GM12878 (cell line): ENCODE results near the gene CACNA1S. TPM values are rescaled to one million over a fixed set of nuclear protein-coding genes. Genes with fewer than 3 reads are reported as not detected.

Experiments used
- ATAC-seq: fragments of 200-7000 bp; cut with Tn5 transposase; 3 replicates; pipeline ENCODE4 v1.9.1; 2020; ENCODE audit warnings: mild to moderate bottlenecking, moderate library complexity
- BruUV-seq: library from RNA; stranded (reverse); fragments of 400-500 nt; replicated peaks from 2 replicates; lab custom pipeline; 2021; lab: Mats Ljungman, UMichigan
- CTCF ChIA-PET: fragments of 300-600 bp; sonication (Branson Sonifier 250); formaldehyde crosslinking; extraction: SDS; loops from one replicate; lab custom pipeline; 2021; ENCODE audit warnings: inconsistent platforms; lab: Yijun Ruan, JAX
- POLR2A ChIA-PET: fragments of 350-600 bp; formaldehyde crosslinking; extraction: SDS; loops from one replicate; lab custom pipeline; 2021; ENCODE audit warnings: inconsistent platforms; lab: Charles Lee
- RAD21 ChIA-PET: fragments of 300-600 bp; sonication (Branson Sonifier 250); formaldehyde crosslinking; loops from one replicate; lab custom pipeline; 2023; ENCODE audit warnings: antibody characterized with exemption; ENCODE audit not compliant: unreplicated experiment; lab: Charles Lee
- SMC1A ChIA-PET: fragments of 300-600 bp; sonication (Branson Sonifier 250); formaldehyde crosslinking; loops from one replicate; lab custom pipeline; 2023; ENCODE audit not compliant: unreplicated experiment, uncharacterized antibody; lab: Charles Lee
- DNase-seq: peaks from one replicate; pipeline ENCODE4 v3.0.0-alpha.2; 2011; ENCODE audit warnings: low read depth, low spot score
- FAIRE-seq: peaks from 3 replicates; lab custom pipeline; 2011; peaks lifted over from hg19 to GRCh38; lab: Jason Lieb, UNC
- H2AFZ ChIP-seq: 2 replicates; pipeline ENCODE4 v1.6.0; 2011; ENCODE audit warnings: low read depth, low read length, control low read depth; ENCODE audit not compliant: control insufficient read depth
- H3K27ac ChIP-seq: 2 replicates; pipeline ENCODE4 v1.5.1; 2011; ENCODE audit warnings: control low read depth; ENCODE audit not compliant: control insufficient read depth, insufficient read depth
- H3K27me3 ChIP-seq, 2 experiments: replicated peaks in 1 of 2; 2 replicates each; pipeline versions ENCODE4 v1.6.0 to v1.6.1; 2011; ENCODE audit warnings: low read length in 1 of 2; ENCODE audit not compliant: control insufficient read depth in 2 of 2, insufficient read depth in 2 of 2
- H3K36me3 ChIP-seq, 2 experiments: 2 replicates each; pipeline ENCODE4 v1.5.1; 2011; ENCODE audit warnings: low read length in 1 of 2; ENCODE audit not compliant: control insufficient read depth in 2 of 2, insufficient read depth in 2 of 2
- H3K4me1 ChIP-seq: 2 replicates; pipeline ENCODE4 v1.6.1; 2011; ENCODE audit warnings: mild to moderate bottlenecking, low read length, moderate library complexity, mixed read lengths; ENCODE audit not compliant: control insufficient read depth, insufficient read depth
- H3K4me2 ChIP-seq: 2 replicates; pipeline ENCODE4 v1.6.0; 2011; ENCODE audit warnings: control low read depth; ENCODE audit not compliant: control insufficient read depth, insufficient read depth
- H3K4me3 ChIP-seq: fragments of 200-600 bp; sonication (generic); 2 replicates; pipeline ENCODE4 v1.5.1; 2016
- H3K79me2 ChIP-seq: 2 replicates; pipeline ENCODE4 v1.6.0; 2011; ENCODE audit warnings: low read length; ENCODE audit not compliant: control insufficient read depth, insufficient read depth
- H3K9ac ChIP-seq: 2 replicates; pipeline ENCODE4 v1.8.0; 2011; ENCODE audit warnings: low read length, control low read depth, mixed read lengths; ENCODE audit not compliant: control insufficient read depth, insufficient read depth
- H3K9me3 ChIP-seq: replicated peaks from 3 replicates; pipeline ENCODE4 v1.5.1; 2011; ENCODE audit warnings: mild to moderate bottlenecking, low read length; ENCODE audit not compliant: control insufficient read depth, insufficient read depth
- H4K20me1 ChIP-seq: 2 replicates; pipeline ENCODE4 v1.6.0; 2011; ENCODE audit not compliant: control insufficient read depth, insufficient read depth
- CEBPZ ChIP-seq: fragments of 150-350 bp; IDR thresholded peaks from 2 replicates; pipeline ENCODE4 v1.6.1; 2016; ENCODE audit warnings: low read depth, low read length
- CHD1 ChIP-seq: IDR thresholded peaks from 2 replicates; pipeline ENCODE4 v1.6.1; 2012; ENCODE audit warnings: low read depth, low read length, improper control_type of control experiment
- FOS ChIP-seq: IDR thresholded peaks from 3 replicates; pipeline ENCODE4 v1.6.1; 2011; ENCODE audit warnings: borderline replicate concordance; ENCODE audit not compliant: insufficient read length; ENCODE audit errors: extremely low read depth
- IKZF1 ChIP-seq: fragments of 450-650 bp; conservative IDR thresholded peaks from 2 replicates; pipeline ENCODE4 v1.6.1; 2017; ENCODE audit warnings: antibody characterized with exemption, mild to moderate bottlenecking
- IKZF2 ChIP-seq, 2 experiments: fragments of 450-650 bp; IDR thresholded peaks; 2 replicates each; pipeline ENCODE4 v1.6.1; 2017; ENCODE audit warnings: mild to moderate bottlenecking in 2 of 2, moderate library complexity in 2 of 2
- RB1 ChIP-seq: fragments of 450-650 bp; formaldehyde crosslinking; IDR thresholded peaks from 2 replicates; pipeline ENCODE4 v1.6.1; 2017; ENCODE audit warnings: mild to moderate bottlenecking, borderline replicate concordance
- SP1 ChIP-seq: IDR thresholded peaks from one replicate; pipeline ENCODE4 v1.6.1; 2011; ENCODE audit warnings: low read depth, low read length
- ZBTB4 ChIP-seq: fragments of 450-650 bp; formaldehyde crosslinking; IDR thresholded peaks from 2 replicates; pipeline ENCODE4 v1.4.0; 2022; ENCODE audit warnings: mild to moderate bottlenecking, moderate library complexity
- ZNF687 ChIP-seq: fragments of 450-650 bp; IDR thresholded peaks from 2 replicates; pipeline ENCODE4 v1.6.1; 2017; ENCODE audit warnings: mild to moderate bottlenecking, moderate library complexity
- ZZZ3 ChIP-seq: IDR thresholded peaks from 2 replicates; pipeline ENCODE4 v1.6.1; 2011; ENCODE audit warnings: low read depth; ENCODE audit not compliant: control insufficient read depth, insufficient read length
- WGBS: methylation state at CpG from one replicate; pipeline ENCODE4 v1.1.6; 2016; ENCODE audit warnings: low lambda C conversion rate; ENCODE audit not compliant: insufficient replicate concordance, insufficient coverage; ENCODE audit errors: missing lambda C conversion rate; 5-methylcytosine and 5-hydroxymethylcytosine counted together
- in situ Hi-C: fragments of 300-500 bp; cut with MboI; formaldehyde crosslinking; loops from 9 replicates; pipeline ENCODE4 v1.14.3; 2018; ENCODE audit warnings: mixed read lengths
- intact Hi-C: fragments of 100-400 bp; cut with micrococcal nuclease; formaldehyde crosslinking; loops from one replicate; pipeline ENCODE4 v1.14.2; 2022; ENCODE audit not compliant: unreplicated experiment
- polyA plus RNA-seq, 11 experiments: library from polyadenylated mRNA; depleted of rRNA in 4 of 11; unstranded in 6 of 11; stranded (reverse) in 5 of 11; fragments of >200 nt; fragmentation: Nextera tagmentation in 4 of 11; fragmentation: Illumina TruSeq in 1 of 11; extraction: Ambion mirVana in 4 of 11; extraction: Trizol in 1 of 11; gene quantifications; 1 replicate in 1 of 11; 2 replicates in 10 of 11; pipeline versions ENCODE4 v1.2.1 to v1.2.3, GENCODE V29; 2011 to 2016; ENCODE audit warnings: inconsistent platforms in 2 of 11, missing spikeins in 2 of 11, low read depth in 1 of 11
- total RNA-seq, 4 experiments: library from RNA; depleted of rRNA in 3 of 4; stranded (reverse); fragments of >200 nt in 3 of 4; fragmentation: Illumina TruSeq in 1 of 4; extraction: Trizol in 1 of 4; gene quantifications; 2 replicates each; pipeline versions ENCODE4 v1.2.1 to v1.2.3, GENCODE V29; 2013 to 2021

CACNA1S gene
- total and polyA plus RNA-seq, 10 of the 15 experiments (the other 5 are each of a cell fraction or from before 2014, with no cell fraction given): under 0.01 to 0.04 (median 0.02) TPM; not detected in 6

- ChIA-PET SMC1A (interaction anchor here (1.3 kb wide), 1 partner anchor 136 kb away, joined by 4 read pairs; no protein-coding TSS in a partner anchor), RAD21 (interaction anchor here (1.0 to 1.9 kb wide), 2 partner anchors 30 to 144 kb away, joined by 4 to 6 read pairs; no protein-coding TSS in a partner anchor), POLR2A (no interaction called here), CTCF (interaction anchor here (1.4 to 5.4 kb wide), 2 partner anchors 9 to 144 kb away, joined by 6 to 47 read pairs; no protein-coding TSS in a partner anchor)
- in situ Hi-C loops: loop anchor here (5.0 kb wide), 1 partner anchor 139 kb away; no protein-coding TSS in a partner anchor
- no peak overlapping the region for H3K4me2 ChIP-seq
- TF ChIP-seq CEBPZ (no peak), ZBTB4 (CRISPR knock-in tag) (no peak), IKZF1 (no peak), ZZZ3 (no peak), FOS (no peak), IKZF2 (IDR thresholded peaks at IDR 0.05) (no peak), SP1 (no peak), RB1 (no peak), CHD1 (no peak), ZNF687 (no peak)
- H3K4me1 ChIP-seq: no peaks in the 10 kb centered on the region
- no peak overlapping the region for H3K4me3 ChIP-seq
- no peak overlapping the region for H2AFZ ChIP-seq
- ATAC-seq (no peak), FAIRE-seq (no peak), DNase-seq (no peak)
- intact Hi-C loops: loop anchor here (10.0 kb wide), 1 partner anchor 561 kb away; no protein-coding TSS in a partner anchor
- no peaks in the 10 kb centered on the region for H4K20me1 ChIP-seq
- no peaks in the 10 kb centered on the region for H3K9me3 ChIP-seq
- no peak overlapping the region for H3K27ac ChIP-seq
- peaks cover 4 to 8% of the 10 kb centered on the region in 2 experiments; a peak in 3 of 4 replicates for H3K27me3 ChIP-seq
- BruUV-seq: no TSS peak
- no peak overlapping the region for H3K9ac ChIP-seq
- H3K36me3 ChIP-seq: no peaks in the 10 kb centered on the region
- WGBS: 49% methylated on average over 2 of the region's 2 CpGs
- no peaks in the 10 kb centered on the region for H3K79me2 ChIP-seq
These were observed 3.9 kb upstream of the CACNA1S start for GRCh38 chr1:201116091-201116490.
